DND-41 (cell line): ENCODE measurements around the gene MCFD2.

Experiments
- ATAC-seq: fragments of 200-7000 bp; cut with Tn5 transposase; 3 replicates; pipeline ENCODE4 v1.9.1; 2021; ENCODE audit warnings: low read depth; ENCODE audit not compliant: insufficient read depth
- DNase-seq: peaks from one replicate; pipeline ENCODE4 v3.0.0-alpha.2; 2020
- H2AFZ ChIP-seq: 2 replicates; pipeline ENCODE4 v1.6.0; 2012; ENCODE audit warnings: low read depth, low read length
- H3K27ac ChIP-seq: 2 replicates; pipeline ENCODE4 v1.5.1; 2012; ENCODE audit warnings: low read length, inconsistent platforms
- H3K27me3 ChIP-seq: fragments of 200-600 bp; sonication (generic); 2 replicates; pipeline ENCODE4 v1.6.0; 2012; ENCODE audit warnings: low read length, mild to moderate bottlenecking, inconsistent platforms; ENCODE audit not compliant: insufficient read depth, poor library complexity
- H3K36me3 ChIP-seq: 2 replicates; pipeline ENCODE4 v1.5.1; 2012; ENCODE audit warnings: low read length, inconsistent platforms; ENCODE audit not compliant: insufficient read depth
- H3K4me1 ChIP-seq: 2 replicates; pipeline ENCODE4 v1.5.1; 2012; ENCODE audit warnings: mild to moderate bottlenecking, low read length; ENCODE audit not compliant: insufficient read depth
- H3K4me2 ChIP-seq: 2 replicates; pipeline ENCODE4 v1.6.0; 2012; ENCODE audit warnings: mild to moderate bottlenecking, moderate library complexity, low read length, inconsistent platforms; ENCODE audit not compliant: insufficient read depth
- H3K4me3 ChIP-seq, 2 experiments: fragments of 200-600 bp in 1 of 2; shearing (Covaris generic) in 1 of 2; 2 replicates each; pipeline ENCODE4 v1.5.1; 2012 to 2016; ENCODE audit warnings: inconsistent platforms in 2 of 2, low read length in 2 of 2, mild to moderate bottlenecking in 2 of 2, low read depth in 1 of 2, moderate library complexity in 1 of 2
- H3K79me2 ChIP-seq: 2 replicates; pipeline ENCODE4 v1.6.0; 2012; ENCODE audit warnings: low read length, inconsistent platforms; ENCODE audit not compliant: insufficient read depth
- H3K9ac ChIP-seq: 2 replicates; pipeline ENCODE4 v1.6.0; 2012; ENCODE audit warnings: low read depth, mild to moderate bottlenecking, inconsistent platforms, low read length, moderate library complexity
- H3K9me3 ChIP-seq: 2 replicates; pipeline ENCODE4 v1.5.1; 2012; ENCODE audit warnings: low read length, moderate library complexity, mild to moderate bottlenecking, inconsistent platforms; ENCODE audit not compliant: insufficient read depth, severe bottlenecking
- H4K20me1 ChIP-seq: 2 replicates; pipeline ENCODE4 v1.6.0; 2012; ENCODE audit warnings: low read length; ENCODE audit not compliant: insufficient read depth
- CTCF ChIP-seq: IDR thresholded peaks from 2 replicates; pipeline ENCODE4 v1.5.1; 2012; ENCODE audit warnings: borderline replicate concordance, low read length, moderate library complexity, mild to moderate bottlenecking; ENCODE audit not compliant: poor library complexity, severe bottlenecking; ENCODE audit errors: extremely low read depth
- EZH2 ChIP-seq: IDR thresholded peaks from 3 replicates; pipeline ENCODE4 v1.6.1; 2012; ENCODE audit warnings: borderline replicate concordance, low read depth, mild to moderate bottlenecking, moderate library complexity, low read length, inconsistent platforms; ENCODE audit not compliant: severe bottlenecking

The MCFD2 gene

GRCh38 chr2:46866770-46867246 is 48.8 kb downstream of the MCFD2 start:
- ATAC-seq (no peak), DNase-seq (no peak)
- Histone ChIP-seq H4K20me1 (no peaks in the 10 kb centered on the region), H3K79me2 (no peaks in the 10 kb centered on the region), H3K4me3 (no peak overlapping the region), H3K9ac (no peak overlapping the region), H3K27ac (no peak overlapping the region), H3K27me3 (peaks cover 4% of the 10 kb centered on the region), H3K36me3 (no peaks in the 10 kb centered on the region), H3K4me2 (no peak overlapping the region), H3K4me1 (no peaks in the 10 kb centered on the region), H2AFZ (no peak overlapping the region), H3K9me3 (no peaks in the 10 kb centered on the region)
- no peak for TF ChIP-seq EZH2
- TF ChIP-seq CTCF: no peak

- H3K79me2 ChIP-seq: no peaks in the 10 kb centered on the region
- H3K36me3 ChIP-seq: no peaks in the 10 kb centered on the region
- peaks cover 4% of the 10 kb centered on the region for H3K27me3 ChIP-seq
- H4K20me1 ChIP-seq: no peaks in the 10 kb centered on the region
- H2AFZ ChIP-seq: no peak overlapping the region
- no peaks in the 10 kb centered on the region for H3K9me3 ChIP-seq
- ATAC-seq (no peak), DNase-seq (no peak)
- no peaks in the 10 kb centered on the region for H3K4me1 ChIP-seq
- no peak overlapping the region for H3K27ac ChIP-seq
- no peak overlapping the region for H3K4me2 ChIP-seq
- TF ChIP-seq CTCF (no peak), EZH2 (no peak)
- H3K9ac ChIP-seq: no peak overlapping the region
- no peak overlapping the region for H3K4me3 ChIP-seq
Measured at GRCh38 chr2:46865181-46865970, 50.2 kb downstream of the MCFD2 start.

GRCh38 chr2:46863882-46864281 is 51.7 kb downstream of the MCFD2 start:
- Histone ChIP-seq H3K27me3 (peaks cover 4% of the 10 kb centered on the region), H3K4me2 (no peak overlapping the region), H3K4me1 (no peaks in the 10 kb centered on the region), H3K4me3 (no peak overlapping the region), H3K27ac (no peak overlapping the region), H3K9me3 (no peaks in the 10 kb centered on the region), H3K79me2 (no peaks in the 10 kb centered on the region), H3K36me3 (no peaks in the 10 kb centered on the region), H3K9ac (no peak overlapping the region), H4K20me1 (no peaks in the 10 kb centered on the region), H2AFZ (no peak overlapping the region)
- ATAC-seq (no peak), DNase-seq (no peak)
- TF ChIP-seq CTCF: no peak
- TF ChIP-seq EZH2: no peak
